HL-60 (cell line): ENCODE data around the gene NFATC4.

ENCODE experiments used
- CTCF ChIP-seq: IDR thresholded peaks from one replicate; pipeline ENCODE4 v1.5.1; 2011; ENCODE audit warnings: low read length, control low read depth, inconsistent platforms; ENCODE audit not compliant: insufficient read depth
- GABPA ChIP-seq: IDR thresholded peaks from 2 replicates; pipeline ENCODE4 v1.6.1; 2012; ENCODE audit warnings: low read depth
- POLR2AphosphoS5 ChIP-seq: IDR thresholded peaks from 2 replicates; pipeline ENCODE4 v1.6.1; 2012; ENCODE audit warnings: low read depth

GRCh38 chr14:24415421-24416253 is 47.7 kb downstream of the NFATC4 start:
- no peak for TF ChIP-seq CTCF
- no peak for TF ChIP-seq GABPA
- no peak for TF ChIP-seq POLR2AphosphoS5
